ENCODE measurements around the gene DPM2. TPM values are rescaled to one million over a fixed set of nuclear protein-coding genes. Genes with fewer than 3 reads are reported as not detected.

Gene DPM2
- total RNA-seq, 1 experiment from 2014 or later, result 56.1 TPM

DNA sequence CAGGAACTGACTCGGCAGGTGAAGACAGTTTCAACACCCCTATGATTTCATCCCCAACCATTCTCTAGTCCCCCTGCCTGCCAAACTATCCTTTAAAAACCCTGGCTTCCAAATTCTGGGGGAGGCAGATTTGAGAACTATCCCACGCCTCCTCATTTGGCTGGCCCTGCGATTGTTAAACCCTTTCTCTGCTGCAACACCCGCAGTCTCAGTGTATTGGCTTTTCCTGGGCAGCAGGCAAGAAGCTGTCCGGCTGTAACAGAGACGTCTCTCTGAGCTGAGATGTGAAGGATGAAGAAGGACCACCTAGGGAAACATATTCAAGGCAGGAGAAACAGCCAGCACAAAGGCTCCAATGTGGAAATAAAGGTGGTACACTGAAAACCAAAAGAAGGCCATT, 44.8 kb downstream of the DPM2 start:
- Mint-ChIP-seq H3K9me3 (peaks cover 6% of the 10 kb centered on the region; the same call in 1 of the 2 replicates), H3K4me1 (peaks cover 9% of the 10 kb centered on the region), H3K27ac (no peak overlapping the region), H3K36me3 (peaks cover 63% of the 10 kb centered on the region), H3K27me3 (ENCODE audit: low read depth) (no peaks in the 10 kb centered on the region), H3K4me3 (no peak overlapping the region)
- DNase-seq (ENCODE audit: low spot score) (no peak), ATAC-seq (no peak)
- POLR2A ChIA-PET, result no interaction called here
- no peak for TF ChIP-seq CREB1 (CRISPR knock-in tag; IDR thresholded peaks at IDR 0.05)
- TF ChIP-seq ZNF416 (CRISPR knock-in tag; IDR thresholded peaks at IDR 0.05), result no peak
- no peak for TF ChIP-seq ELF4 (CRISPR knock-in tag; IDR thresholded peaks at IDR 0.05; ENCODE audit: low read depth)
- no peak for TF ChIP-seq FOXK1 (CRISPR knock-in tag; IDR thresholded peaks at IDR 0.05)
- TF ChIP-seq FOXP1 (CRISPR knock-in tag; IDR thresholded peaks at IDR 0.05; ENCODE audit: borderline replicate concordance), result no peak
- TF ChIP-seq ZNF232 (CRISPR knock-in tag; IDR thresholded peaks at IDR 0.05), result no peak
- TF ChIP-seq ZNF263 (CRISPR knock-in tag; IDR thresholded peaks at IDR 0.05; ENCODE audit: low read depth), result no peak
- no peak for TF ChIP-seq HMGA2 (CRISPR knock-in tag; IDR thresholded peaks at IDR 0.05)
- no peak for TF ChIP-seq TCF7 (CRISPR knock-in tag; IDR thresholded peaks at IDR 0.05; ENCODE audit: low read depth)
- no peak for TF ChIP-seq GTF2I (CRISPR knock-in tag; conservative IDR thresholded peaks at IDR 0.05)
- TF ChIP-seq AR (CRISPR knock-in tag; IDR thresholded peaks at IDR 0.05), result no peak
- CTCF ChIA-PET, result interaction anchor here (0.6 kb wide), 1 partner anchor 92 kb away, joined by 4 read pairs; no protein-coding TSS in a partner anchor

GRCh38 chr9:127890053-127890452, 47.6 kb downstream of the DPM2 start:
- peaks cover 64% of the 10 kb centered on the region for H3K36me3 Mint-ChIP-seq
- H3K27me3 Mint-ChIP-seq (ENCODE audit: low read depth), result no peaks in the 10 kb centered on the region
- DNase-seq (ENCODE audit: low spot score), result no peak
- H3K4me3 Mint-ChIP-seq, result no peak overlapping the region
- no peak for ATAC-seq
- H3K4me1 Mint-ChIP-seq, result peaks cover 7% of the 10 kb centered on the region; the same call in 1 of the 2 replicates
- ChIA-PET CTCF (interaction anchor here (1.0 kb wide), 1 partner anchor 20 kb away, joined by 3 read pairs; no protein-coding TSS in a partner anchor), POLR2A (interaction anchor here (1.5 kb wide), 1 partner anchor 13 kb away, joined by 3 read pairs; no protein-coding TSS in a partner anchor)
- H3K27ac Mint-ChIP-seq, result no peak overlapping the region
- TF ChIP-seq ATF3 (CRISPR knock-in tag; conservative IDR thresholded peaks at IDR 0.05) (no peak), GRHL2 (CRISPR knock-in tag; IDR thresholded peaks at IDR 0.05; ENCODE audit: insufficient replicate concordance, severe bottlenecking) (no peak), RELA (CRISPR knock-in tag; IDR thresholded peaks at IDR 0.05; ENCODE audit: borderline replicate concordance) (no peak), PRRX2 (CRISPR knock-in tag; IDR thresholded peaks at IDR 0.05) (no peak)
- peaks cover 6% of the 10 kb centered on the region; the same call in 1 of the 2 replicates for H3K9me3 Mint-ChIP-seq

DNA sequence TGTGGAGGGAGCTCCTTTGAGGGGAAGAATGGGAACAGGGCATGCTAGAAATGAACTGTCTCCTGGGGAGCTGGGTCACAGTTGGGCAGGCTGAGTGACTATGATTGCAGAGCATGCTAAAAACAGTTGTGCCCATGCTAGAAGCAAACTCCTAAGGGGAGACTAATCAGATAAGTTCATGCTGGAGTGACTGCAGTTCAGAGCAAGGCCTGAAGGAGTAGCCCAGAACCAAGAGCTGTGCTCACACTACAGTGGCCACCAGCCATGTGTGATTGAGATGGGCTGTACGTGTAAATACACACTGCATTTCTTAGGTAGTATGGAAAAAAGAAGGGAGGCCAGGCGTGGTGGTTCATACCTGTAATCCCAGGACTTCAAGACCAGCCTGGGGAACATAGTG, 49.9 kb downstream of the DPM2 start:
- no peak overlapping the region for H3K4me3 Mint-ChIP-seq
- DNase-seq (ENCODE audit: low spot score) (no peak), ATAC-seq (no peak)
- ChIA-PET POLR2A (no interaction called here), CTCF (interaction anchor here (1.1 kb wide), 1 partner anchor 18 kb away, joined by 3 read pairs; no protein-coding TSS in a partner anchor)
- peaks cover 9% of the 10 kb centered on the region for H3K4me1 Mint-ChIP-seq
- H3K9me3 Mint-ChIP-seq, result peaks cover 3% of the 10 kb centered on the region; the same call in 1 of the 2 replicates
- TF ChIP-seq GRHL2 (CRISPR knock-in tag; IDR thresholded peaks at IDR 0.05; ENCODE audit: insufficient replicate concordance, severe bottlenecking) (no peak), TCF7 (CRISPR knock-in tag; IDR thresholded peaks at IDR 0.05; ENCODE audit: low read depth) (no peak), MXD4 (CRISPR knock-in tag; IDR thresholded peaks at IDR 0.05; ENCODE audit: borderline replicate concordance) (no peak), ATF6 (CRISPR knock-in tag; IDR thresholded peaks at IDR 0.05) (no peak), FOXJ3 (CRISPR knock-in tag; IDR thresholded peaks at IDR 0.05; ENCODE audit: borderline replicate concordance) (no peak), JAZF1 (CRISPR knock-in tag; IDR thresholded peaks at IDR 0.05) (no peak)
- H3K27ac Mint-ChIP-seq, result no peak overlapping the region
- H3K27me3 Mint-ChIP-seq (ENCODE audit: low read depth), result no peaks in the 10 kb centered on the region
- peaks cover 46% of the 10 kb centered on the region for H3K36me3 Mint-ChIP-seq
